HG02642 (cell line): ENCODE results near the gene AP1G2.
A peak's percentile ranks its signal among the peaks of the same experiment; 100 is the strongest.

ENCODE experiments used
- ATAC-seq: cut with Tn5 transposase; IDR thresholded peaks from one replicate; pipeline ENCODE4 v1.9.1; 2021; ENCODE audit warnings: mild to moderate bottlenecking; ENCODE audit not compliant: unreplicated experiment, poor library complexity

AP1G2 gene

GRCh38 chr14:23559010-23559925, 8.3 kb downstream of the AP1G2 start:
- no peak for ATAC-seq

GRCh38 chr14:23558346-23559009, 9.1 kb downstream of the AP1G2 start:
- ATAC-seq = no peak

GRCh38 chr14:23557946-23558345, 9.6 kb downstream of the AP1G2 start:
- no peak for ATAC-seq

GRCh38 chr14:23557521-23557920, 10.1 kb downstream of the AP1G2 start:
- no peak for ATAC-seq

- ATAC-seq = no peak
Measured at GRCh38 chr14:23556700-23557440, 10.7 kb downstream of the AP1G2 start.

- peak; percentile 87 for ATAC-seq
Measured at GRCh38 chr14:23555882-23556699, 11.5 kb downstream of the AP1G2 start, which contains the start of gene THTPA. TSS of gene THTPA (plus strand) at chr14:23556271. CDS start at chr14:23556758, 487 bp downstream.

GRCh38 chr14:23555533-23555881, 12.1 kb downstream of the AP1G2 start:
- no peak for ATAC-seq

- ATAC-seq = peak; percentile 48
Measured at GRCh38 chr14:23551266-23552028, 16.1 kb downstream of the AP1G2 start, which contains the start of gene ZFHX2. TSS of gene ZFHX2 (minus strand) at chr14:23551765. CDS start at chr14:23535325, 16,440 bp downstream.

- no peak for ATAC-seq
Measured at GRCh38 chr14:23550812-23551265, 16.8 kb downstream of the AP1G2 start.

- ATAC-seq = no peak
Measured at GRCh38 chr14:23550131-23550811, 17.3 kb downstream of the AP1G2 start.

- no peak for ATAC-seq
Measured at GRCh38 chr14:23548351-23549318, 19.0 kb downstream of the AP1G2 start.

- no peak for ATAC-seq
Measured at GRCh38 chr14:23547924-23548323, 19.7 kb downstream of the AP1G2 start.

- ATAC-seq = no peak
Measured at GRCh38 chr14:23546450-23547035, 21.0 kb downstream of the AP1G2 start.

GRCh38 chr14:23545740-23546365, 21.7 kb downstream of the AP1G2 start:
- no peak for ATAC-seq

GRCh38 chr14:23544511-23545447, 22.8 kb downstream of the AP1G2 start:
- no peak for ATAC-seq

- ATAC-seq = no peak
Measured at GRCh38 chr14:23543403-23543802, 24.2 kb downstream of the AP1G2 start.
